Common myeloid progenitor, CD34-positive (primary cell): ENCODE data around the gene FBN1.
A peak's percentile ranks its signal among the peaks of the same experiment; 100 is the strongest.

Experiments
- CTCF ChIA-PET: fragments of 350-600 bp; sonication (Branson Sonifier 250); formaldehyde crosslinking; loops from one replicate; lab custom pipeline; 2021; ENCODE audit warnings: antibody characterized with exemption; lab: Charles Lee
- POLR2A ChIA-PET: fragments of 350-600 bp; sonication (Branson Sonifier 250); formaldehyde crosslinking; loops from one replicate; lab custom pipeline; 2021; ENCODE audit warnings: antibody characterized with exemption; lab: Charles Lee
- DNase-seq, 3 donors: peaks; one replicate each; pipeline versions ENCODE4 v3.0.0 to v3.0.0-alpha.2; 2013
- H3K27ac ChIP-seq, 2 experiments: 1 replicate in 1 of 2; 2 replicates in 1 of 2; pipeline ENCODE4 v1.7.0; 2013; ENCODE audit warnings: inconsistent platforms in 2 of 2, low read length in 2 of 2, mild to moderate bottlenecking in 2 of 2, low read depth in 1 of 2, moderate library complexity in 1 of 2; ENCODE audit not compliant: severe bottlenecking in 2 of 2, insufficient read depth in 1 of 2, poor library complexity in 1 of 2
- H3K27me3 ChIP-seq, 5 experiments: replicated peaks in 2 of 5; 1 replicate in 3 of 5; 2 replicates in 2 of 5; pipeline versions ENCODE4 v1.6.1 to v1.7.0; 2013; ENCODE audit warnings: low read length in 4 of 5, mild to moderate bottlenecking in 2 of 5, moderate library complexity in 2 of 5, inconsistent platforms in 1 of 5; ENCODE audit not compliant: insufficient read depth in 5 of 5, control insufficient read depth in 4 of 5
- H3K36me3 ChIP-seq, 4 experiments: 1 replicate in 2 of 4; 2 replicates in 2 of 4; pipeline versions ENCODE4 v1.6.1 to v1.7.0; 2013; ENCODE audit warnings: low read length in 3 of 4, control low read depth in 1 of 4, mild to moderate bottlenecking in 1 of 4; ENCODE audit not compliant: control insufficient read depth in 4 of 4, insufficient read depth in 4 of 4
- H3K4me1 ChIP-seq, 4 experiments: 1 replicate in 3 of 4; 2 replicates in 1 of 4; pipeline versions ENCODE4 v1.6.1 to v1.7.1; 2013; ENCODE audit warnings: low read length in 3 of 4, mild to moderate bottlenecking in 3 of 4, control low read depth in 1 of 4, inconsistent platforms in 1 of 4, moderate library complexity in 1 of 4; ENCODE audit not compliant: control insufficient read depth in 4 of 4, insufficient read depth in 4 of 4; ENCODE audit errors: control extremely low read depth in 1 of 4
- H3K4me3 ChIP-seq, 7 experiments: 1 replicate in 4 of 7; 2 replicates in 3 of 7; pipeline versions ENCODE4 v1.5.1 to v1.7.0; 2013; ENCODE audit warnings: mild to moderate bottlenecking in 7 of 7, low read length in 6 of 7, moderate library complexity in 6 of 7, inconsistent platforms in 2 of 7, low read depth in 2 of 7, control low read depth in 1 of 7; ENCODE audit not compliant: insufficient read depth in 4 of 7, control insufficient read depth in 1 of 7; ENCODE audit errors: extremely low read depth in 1 of 7
- H3K9me3 ChIP-seq, 5 experiments: 1 replicate in 4 of 5; 2 replicates in 1 of 5; pipeline versions ENCODE4 v1.6.1 to v1.7.1; 2013; ENCODE audit warnings: low read length in 4 of 5, mild to moderate bottlenecking in 2 of 5, inconsistent platforms in 1 of 5, low read depth in 1 of 5, moderate library complexity in 1 of 5; ENCODE audit not compliant: control insufficient read depth in 4 of 5, insufficient read depth in 2 of 5; ENCODE audit errors: control extremely low read depth in 1 of 5
- WGBS: methylation state at CpG from one replicate; pipeline ENCODE4 v1.1.5; 2013; ENCODE audit not compliant: insufficient coverage; 5-methylcytosine and 5-hydroxymethylcytosine counted together

Gene FBN1

DNA sequence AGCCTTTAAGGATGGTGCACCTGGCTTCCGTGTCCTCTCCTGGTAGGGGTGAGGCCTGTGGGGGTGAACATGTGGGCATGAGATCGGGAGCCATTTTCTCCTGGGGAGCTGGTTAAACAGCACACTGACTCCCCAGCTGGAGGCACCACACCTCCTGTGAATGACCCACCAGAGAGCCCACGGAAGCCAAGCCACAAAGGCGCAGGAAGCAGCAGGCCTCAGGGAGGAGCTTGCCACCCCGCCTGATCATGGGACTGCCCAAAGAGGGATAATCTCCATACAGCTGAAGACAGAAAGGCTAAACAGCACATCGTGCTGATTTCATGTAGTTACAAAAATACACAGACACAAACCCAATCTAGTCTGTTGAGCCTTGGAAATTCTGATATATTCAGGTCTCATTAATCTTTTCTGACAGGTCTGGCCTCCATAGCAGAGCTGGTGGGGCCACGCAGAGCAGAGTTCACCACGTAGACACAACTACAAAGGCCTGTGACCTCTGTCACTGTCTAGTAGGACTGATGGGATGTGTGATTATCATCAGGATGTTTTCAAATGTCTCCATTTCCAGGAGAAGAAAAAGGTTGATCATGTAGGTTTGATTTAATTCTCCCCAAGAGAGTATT, 239.1 kb downstream of the FBN1 start:
- ChIA-PET CTCF (interaction anchor here (1.1 kb wide), 1 partner anchor 9 kb away, joined by 4 read pairs; no protein-coding TSS in a partner anchor), POLR2A (no interaction called here)
- DNase-seq: peak in 1 of 3 donors; percentile 19
- WGBS: 88% methylated on average over 6 of the region's 8 CpGs
- H3K4me1 ChIP-seq: peaks cover 0 to 4% (median 0%) of the 10 kb centered on the region in 4 experiments
- no peaks in the 10 kb centered on the region for H3K9me3 ChIP-seq
- no peak overlapping the region for H3K4me3 ChIP-seq
- H3K27ac ChIP-seq: no peak overlapping the region
- peaks cover 0 to 13% (median 2%) of the 10 kb centered on the region in 4 experiments for H3K36me3 ChIP-seq
- no peaks in the 10 kb centered on the region for H3K27me3 ChIP-seq

DNA sequence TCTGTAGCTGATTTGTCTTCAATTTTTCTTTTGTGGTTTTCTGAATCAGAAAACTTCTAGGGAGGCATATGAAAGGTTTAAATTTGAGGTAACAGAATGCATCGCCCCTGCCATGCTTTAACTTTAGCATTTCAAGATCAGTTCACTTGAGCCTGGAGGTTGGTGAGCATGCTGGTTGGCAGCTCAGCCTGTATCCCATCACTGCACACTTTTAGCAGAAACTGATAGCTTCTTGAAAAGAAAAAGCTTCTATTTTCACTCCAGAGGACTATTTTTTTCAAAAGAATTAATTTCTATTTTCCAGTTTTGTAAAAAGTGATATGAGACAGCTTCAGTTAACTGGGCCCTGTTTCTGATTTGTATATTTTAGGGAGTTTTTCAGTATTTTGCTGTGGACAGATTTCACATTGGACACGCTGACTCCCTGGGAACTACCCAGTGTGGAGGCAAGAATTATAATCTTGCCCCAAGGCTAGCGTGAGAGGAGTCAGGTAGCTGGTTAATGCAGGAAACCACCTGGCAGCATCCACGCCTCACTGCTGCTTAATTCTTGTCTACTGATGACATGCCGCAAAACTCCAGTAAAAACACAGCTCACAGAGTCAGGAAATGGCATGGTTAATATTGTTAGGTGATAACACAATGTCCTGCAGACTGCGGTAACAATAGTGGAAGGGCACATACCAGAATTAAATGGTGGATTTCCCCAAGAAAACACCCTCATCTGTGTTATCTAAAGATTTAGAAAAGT, 242.9 kb downstream of the FBN1 start:
- H3K27me3 ChIP-seq: no peaks in the 10 kb centered on the region
- ChIA-PET CTCF (no interaction called here), POLR2A (no interaction called here)
- H3K4me1 ChIP-seq: peaks cover 0 to 6% (median 2%) of the 10 kb centered on the region in 4 experiments
- no peaks in the 10 kb centered on the region for H3K36me3 ChIP-seq
- DNase-seq: peak in 1 of 3 donors; percentile 9
- H3K9me3 ChIP-seq: no peaks in the 10 kb centered on the region
- WGBS: 81% methylated on average over 6 of the region's 6 CpGs
- no peak overlapping the region for H3K27ac ChIP-seq
- H3K4me3 ChIP-seq: no peak overlapping the region

DNA sequence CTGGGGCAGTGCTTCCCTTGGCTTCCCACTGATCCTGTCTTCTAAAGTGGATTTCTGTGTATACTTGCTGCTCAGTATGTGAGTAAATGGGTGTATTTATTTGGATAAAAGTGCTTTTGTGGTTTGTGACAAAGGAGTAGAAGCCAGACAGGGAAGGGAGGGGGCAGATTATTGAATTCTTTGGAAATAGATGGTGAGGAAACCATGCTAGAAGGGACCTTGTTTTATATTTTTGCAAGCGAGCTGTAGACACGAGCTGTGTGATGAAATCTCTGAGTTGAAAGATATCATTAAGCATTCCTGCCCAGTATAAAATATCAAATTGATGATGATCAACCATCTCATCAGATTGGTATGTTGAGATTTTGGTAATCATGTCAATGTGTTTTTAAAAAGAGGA, 245.4 kb downstream of the FBN1 start:
- CTCF ChIA-PET: no interaction called here
- POLR2A ChIA-PET: no interaction called here
- Histone ChIP-seq H3K4me3 (no peak overlapping the region), H3K36me3 (no peaks in the 10 kb centered on the region), H3K4me1 (peaks cover 0 to 3% (median 1%) of the 10 kb centered on the region in 4 experiments), H3K27ac (no peak overlapping the region), H3K27me3 (no peaks in the 10 kb centered on the region), H3K9me3 (no peaks in the 10 kb centered on the region)
- no peak for DNase-seq
- WGBS: no CpG with 5 or more reads among the region's 2 CpGs

DNA sequence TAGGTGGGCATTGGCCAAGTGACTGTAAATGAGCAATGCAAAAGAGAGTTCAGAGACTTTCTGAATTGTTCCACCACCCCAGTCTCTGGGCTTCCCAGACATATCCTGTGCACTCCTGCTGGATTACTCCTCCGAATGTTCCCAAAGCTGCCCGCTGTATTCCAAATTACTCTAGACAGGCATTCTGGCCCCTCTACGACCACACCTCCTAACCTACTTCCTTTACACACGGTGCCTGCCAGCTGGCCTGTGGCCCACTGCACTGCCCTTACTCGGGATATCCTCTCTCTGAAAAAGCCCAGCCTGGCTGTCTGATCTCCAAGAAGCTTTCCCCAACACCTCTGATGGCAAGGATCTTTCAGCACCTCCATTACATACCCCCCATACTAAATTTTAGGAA, 247.7 kb downstream of the FBN1 start:
- ChIA-PET CTCF (no interaction called here), POLR2A (no interaction called here)
- Histone ChIP-seq H3K4me3 (no peak overlapping the region), H3K4me1 (peaks cover 0 to 3% (median 1%) of the 10 kb centered on the region in 4 experiments), H3K27me3 (no peaks in the 10 kb centered on the region), H3K36me3 (no peaks in the 10 kb centered on the region), H3K27ac (no peak overlapping the region), H3K9me3 (no peaks in the 10 kb centered on the region)
- 43% methylated on average over 5 of the region's 5 CpGs for WGBS
- DNase-seq: no peak

DNA sequence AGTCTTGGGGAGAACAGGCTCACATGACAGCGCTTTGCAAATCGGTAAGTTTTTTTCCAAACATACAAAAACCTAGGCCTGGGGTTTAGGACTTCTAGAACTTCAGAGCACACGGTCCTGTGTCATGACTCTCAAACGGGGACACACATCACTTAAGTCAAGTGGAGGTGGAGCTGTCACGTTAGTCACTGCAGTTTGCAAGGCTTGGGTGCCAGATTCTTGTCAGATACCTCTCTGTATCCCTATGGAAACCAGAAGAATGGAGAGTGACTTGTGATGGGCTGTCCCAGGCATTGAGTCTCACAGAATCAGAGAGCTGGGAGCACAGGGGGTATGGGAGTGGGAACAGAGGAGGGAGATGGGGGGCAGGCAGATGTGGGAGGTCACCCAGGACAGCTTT, 249.5 kb downstream of the FBN1 start:
- Histone ChIP-seq H3K36me3 (no peaks in the 10 kb centered on the region), H3K4me1 (peaks cover 0 to 3% (median 1%) of the 10 kb centered on the region in 4 experiments), H3K27ac (no peak overlapping the region), H3K9me3 (no peaks in the 10 kb centered on the region), H3K27me3 (no peaks in the 10 kb centered on the region), H3K4me3 (no peak overlapping the region)
- DNase-seq: no peak
- ChIA-PET POLR2A (interaction anchor here (0.8 kb wide), 1 partner anchor 14 kb away, joined by 3 read pairs; no protein-coding TSS in a partner anchor), CTCF (interaction anchor here (1.1 kb wide), 1 partner anchor 56 kb away, joined by 4 read pairs; no protein-coding TSS in a partner anchor)
- whole genome bisulfite sequencing: 95% methylated on average over 3 of the region's 5 CpGs

DNA sequence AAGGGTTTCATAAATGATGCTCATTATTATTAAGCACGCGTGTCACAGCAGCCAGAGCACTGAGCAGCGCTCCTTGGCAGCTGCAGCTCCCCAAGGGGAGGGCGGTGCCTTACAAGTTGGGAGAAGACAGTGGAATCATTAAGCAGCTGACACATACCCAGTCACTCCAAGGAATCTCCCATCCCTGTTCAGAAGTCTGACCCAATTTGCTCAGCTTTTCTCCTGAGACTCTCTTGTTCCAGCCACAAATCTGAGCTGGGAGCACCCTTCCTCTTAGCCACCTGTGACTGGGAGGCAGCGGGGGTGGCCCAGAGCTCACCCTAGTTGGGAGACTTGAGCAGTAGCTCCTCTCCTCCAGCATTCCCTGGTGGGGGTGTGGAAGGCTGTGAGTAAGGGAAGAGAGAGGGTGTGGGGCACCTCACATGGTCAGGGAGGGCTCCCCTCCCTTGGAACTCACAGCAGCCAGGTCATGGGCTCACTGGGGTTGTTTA, 249.9 kb downstream of the FBN1 start:
- no peak for DNase-seq
- H3K36me3 ChIP-seq: no peaks in the 10 kb centered on the region
- CTCF ChIA-PET: interaction anchor here (1.1 kb wide), 1 partner anchor 56 kb away, joined by 4 read pairs; no protein-coding TSS in a partner anchor

DNA sequence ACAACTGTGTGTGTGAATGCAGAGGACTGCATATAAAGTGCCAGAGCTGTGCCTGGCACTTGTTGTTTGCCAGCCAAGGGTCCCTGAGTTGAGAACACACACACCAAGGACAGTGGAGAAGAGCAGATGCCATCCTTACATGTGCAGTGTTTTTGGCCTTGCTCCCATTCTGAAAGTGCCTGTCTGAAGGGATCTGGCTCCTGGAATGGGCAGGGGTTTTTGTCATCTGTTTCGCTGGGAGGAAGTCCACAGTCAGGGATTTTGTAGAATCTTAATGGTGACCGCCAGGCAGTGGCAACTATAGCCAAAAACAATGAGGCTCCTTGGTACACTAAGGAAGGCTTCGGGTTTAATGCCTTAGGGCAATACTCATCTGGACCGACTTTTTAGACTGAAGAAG, 250.5 kb downstream of the FBN1 start:
- POLR2A ChIA-PET: interaction anchor here (0.6 kb wide), 1 partner anchor 1211 kb away, joined by 3 read pairs; no protein-coding TSS in a partner anchor

More for the DNA sequence above, 249.9 kb downstream of the FBN1 start:
- no peak overlapping the region for H3K27ac ChIP-seq
- POLR2A ChIA-PET: interaction anchor here (0.8 kb wide), 1 partner anchor 13 kb away, joined by 3 read pairs; no protein-coding TSS in a partner anchor
- peaks cover 0 to 3% (median 1%) of the 10 kb centered on the region in 4 experiments for H3K4me1 ChIP-seq
- no peak overlapping the region for H3K4me3 ChIP-seq
- H3K9me3 ChIP-seq: no peaks in the 10 kb centered on the region
- no peaks in the 10 kb centered on the region for H3K27me3 ChIP-seq
- WGBS: 100% methylated on average over 2 of the region's 5 CpGs

More for the DNA sequence above, 250.5 kb downstream of the FBN1 start:
- H3K4me3 ChIP-seq: no peak overlapping the region
- 90% methylated on average over 4 of the region's 4 CpGs for WGBS
- H3K4me1 ChIP-seq: peaks cover 0 to 3% (median 1%) of the 10 kb centered on the region in 4 experiments
- no peak overlapping the region for H3K27ac ChIP-seq
- no peaks in the 10 kb centered on the region for H3K27me3 ChIP-seq
- no peak for DNase-seq
- CTCF ChIA-PET: no interaction called here
- no peaks in the 10 kb centered on the region for H3K36me3 ChIP-seq
- H3K9me3 ChIP-seq: no peaks in the 10 kb centered on the region
